ENCODE data around the gene MKX. TPM values are rescaled to one million over a fixed set of nuclear protein-coding genes. Genes with fewer than 3 reads are reported as not detected.

The MKX gene
- total and polyA plus RNA-seq, 2 donors from 2014 or later, result 1.3 TPM; not detected in 1

DNA sequence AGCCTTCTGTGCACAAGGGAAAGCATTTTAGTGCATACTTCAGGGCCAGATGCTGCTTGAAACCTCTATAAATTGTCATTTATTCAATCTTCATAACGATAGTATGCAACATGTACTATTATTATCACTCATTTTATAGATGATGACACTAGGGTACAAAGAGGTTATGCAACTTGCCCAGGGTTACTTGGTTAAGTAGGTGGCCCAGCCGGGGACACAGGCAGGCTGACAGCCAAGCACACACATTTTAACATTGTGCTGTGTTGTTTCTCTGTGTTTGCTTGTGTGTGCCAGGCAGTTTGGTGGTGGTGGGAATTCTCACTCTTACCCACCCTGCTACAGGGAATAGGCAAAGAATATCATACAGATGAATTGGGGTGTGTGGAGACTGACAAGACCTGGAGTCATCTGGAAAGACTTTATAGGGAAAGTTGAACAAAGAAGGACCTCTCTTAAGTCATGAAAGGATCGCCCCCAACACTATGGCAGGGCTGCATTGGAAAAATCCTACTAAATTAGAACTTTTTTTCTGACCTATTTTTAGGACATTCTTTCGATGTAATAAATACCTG lies 98.9 kb downstream of the MKX start:
- H3K27ac ChIP-seq (ENCODE audit: low read depth in 2 of 2, low read length in 2 of 2), result no peak overlapping the region
- H3K4me3 ChIP-seq (ENCODE audit: low read length in 3 of 3), result no peak overlapping the region
- H3K9me3 ChIP-seq (ENCODE audit: control insufficient read depth in 2 of 3, insufficient read depth in 1 of 3, low read length in 3 of 3), result no peaks in the 10 kb centered on the region
- no peaks in the 10 kb centered on the region for H3K36me3 ChIP-seq (ENCODE audit: control insufficient read depth in 2 of 3, insufficient read depth in 3 of 3, low read length in 3 of 3)
- DNase-seq (no peak), FAIRE-seq (no peak)
- no peaks in the 10 kb centered on the region for H3K4me1 ChIP-seq (ENCODE audit: control insufficient read depth in 2 of 3, insufficient read depth in 2 of 3, low read depth in 1 of 3, low read length in 3 of 3)
- TF ChIP-seq, protein P1, sequence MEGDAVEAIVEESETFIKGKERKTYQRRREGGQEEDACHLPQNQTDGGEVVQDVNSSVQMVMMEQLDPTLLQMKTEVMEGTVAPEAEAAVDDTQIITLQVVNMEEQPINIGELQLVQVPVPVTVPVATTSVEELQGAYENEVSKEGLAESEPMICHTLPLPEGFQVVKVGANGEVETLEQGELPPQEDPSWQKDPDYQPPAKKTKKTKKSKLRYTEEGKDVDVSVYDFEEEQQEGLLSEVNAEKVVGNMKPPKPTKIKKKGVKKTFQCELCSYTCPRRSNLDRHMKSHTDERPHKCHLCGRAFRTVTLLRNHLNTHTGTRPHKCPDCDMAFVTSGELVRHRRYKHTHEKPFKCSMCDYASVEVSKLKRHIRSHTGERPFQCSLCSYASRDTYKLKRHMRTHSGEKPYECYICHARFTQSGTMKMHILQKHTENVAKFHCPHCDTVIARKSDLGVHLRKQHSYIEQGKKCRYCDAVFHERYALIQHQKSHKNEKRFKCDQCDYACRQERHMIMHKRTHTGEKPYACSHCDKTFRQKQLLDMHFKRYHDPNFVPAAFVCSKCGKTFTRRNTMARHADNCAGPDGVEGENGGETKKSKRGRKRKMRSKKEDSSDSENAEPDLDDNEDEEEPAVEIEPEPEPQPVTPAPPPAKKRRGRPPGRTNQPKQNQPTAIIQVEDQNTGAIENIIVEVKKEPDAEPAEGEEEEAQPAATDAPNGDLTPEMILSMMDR (IDR thresholded peaks at IDR 0.05; ENCODE audit: borderline replicate concordance, extremely low read depth, insufficient read depth), result no peak
- H3K27me3 ChIP-seq (ENCODE audit: control insufficient read depth, insufficient read depth, low read length), result no peaks in the 10 kb centered on the region
- H3K9ac ChIP-seq (ENCODE audit: low read length in 3 of 3), result no peak overlapping the region
- intact Hi-C loops (cut with DNase I), result no loop called here

DNA sequence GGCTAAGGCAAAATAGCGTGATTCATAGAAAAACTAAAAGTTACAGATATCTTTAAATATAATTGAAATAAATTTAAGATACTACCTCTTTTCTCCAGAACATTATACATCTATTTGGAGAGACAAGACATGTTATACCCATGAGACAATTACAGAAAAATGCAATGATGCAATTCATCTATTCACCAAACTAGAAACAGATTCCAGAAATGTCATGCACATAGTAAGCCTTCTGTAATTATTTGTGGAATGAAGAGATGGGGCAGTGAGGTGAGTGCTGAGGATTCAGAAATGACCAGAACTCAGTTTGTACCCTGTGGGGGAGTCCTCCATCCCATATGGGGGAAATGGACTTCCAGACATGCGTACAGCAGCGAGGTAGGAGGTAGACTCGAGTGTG lies 99.4 kb downstream of the MKX start:
- DNase-seq, result no peak
- FAIRE-seq, result no peak

GRCh38 chr10:27644307-27644939 lies 101.2 kb downstream of the MKX start:
- intact Hi-C loops (cut with DNase I), result no loop called here
- no peak for FAIRE-seq

More for the DNA sequence above, 99.4 kb downstream of the MKX start:
- intact Hi-C loops (cut with DNase I), result no loop called here
- no peaks in the 10 kb centered on the region for H3K36me3 ChIP-seq (ENCODE audit: control insufficient read depth in 2 of 3, insufficient read depth in 3 of 3, low read length in 3 of 3)
- TF ChIP-seq, protein P1 (IDR thresholded peaks at IDR 0.05; ENCODE audit: borderline replicate concordance, extremely low read depth, insufficient read depth), result no peak
- H3K4me1 ChIP-seq (ENCODE audit: control insufficient read depth in 2 of 3, insufficient read depth in 2 of 3, low read depth in 1 of 3, low read length in 3 of 3), result no peaks in the 10 kb centered on the region
- H3K4me3 ChIP-seq (ENCODE audit: low read length in 3 of 3), result no peak overlapping the region
- no peak overlapping the region for H3K27ac ChIP-seq (ENCODE audit: low read depth in 2 of 2, low read length in 2 of 2)
- no peaks in the 10 kb centered on the region for H3K9me3 ChIP-seq (ENCODE audit: control insufficient read depth in 2 of 3, insufficient read depth in 1 of 3, low read length in 3 of 3)
- no peaks in the 10 kb centered on the region for H3K27me3 ChIP-seq (ENCODE audit: control insufficient read depth, insufficient read depth, low read length)
- H3K9ac ChIP-seq (ENCODE audit: low read length in 3 of 3), result no peak overlapping the region

More at GRCh38 chr10:27644307-27644939, 101.2 kb downstream of the MKX start:
- Histone ChIP-seq H3K9me3 (ENCODE audit: control insufficient read depth in 2 of 3, insufficient read depth in 1 of 3, low read length in 3 of 3) (no peaks in the 10 kb centered on the region), H3K27me3 (ENCODE audit: control insufficient read depth, insufficient read depth, low read length) (no peaks in the 10 kb centered on the region), H3K4me1 (ENCODE audit: control insufficient read depth in 2 of 3, insufficient read depth in 2 of 3, low read depth in 1 of 3, low read length in 3 of 3) (no peaks in the 10 kb centered on the region), H3K9ac (ENCODE audit: low read length in 3 of 3) (no peak overlapping the region), H3K27ac (ENCODE audit: low read depth in 2 of 2, low read length in 2 of 2) (no peak overlapping the region), H3K36me3 (ENCODE audit: control insufficient read depth in 2 of 3, insufficient read depth in 3 of 3, low read length in 3 of 3) (no peaks in the 10 kb centered on the region), H3K4me3 (ENCODE audit: low read length in 3 of 3) (no peak overlapping the region)
- DNase-seq, result no peak
- TF ChIP-seq, protein P1 (IDR thresholded peaks at IDR 0.05; ENCODE audit: borderline replicate concordance, extremely low read depth, insufficient read depth), result no peak
